Endodermal cell (in vitro differentiated cells): ENCODE results near the gene CHD6. TPM values are rescaled to one million over a fixed set of nuclear protein-coding genes. Genes with fewer than 3 reads are reported as not detected.

ENCODE experiments used
- DNase-seq: peaks from one replicate; pipeline ENCODE4 v3.0.0-alpha.2; 2017
- H3K27ac ChIP-seq: 2 replicates; pipeline ENCODE4 v1.5.1; 2013; ENCODE audit warnings: mild to moderate bottlenecking, low read depth, low read length, moderate library complexity
- H3K27me3 ChIP-seq: 2 replicates; pipeline ENCODE4 v1.6.1; 2013; ENCODE audit warnings: mild to moderate bottlenecking, low read length, moderate library complexity; ENCODE audit not compliant: insufficient read depth, control insufficient read depth, poor library complexity, severe bottlenecking
- H3K36me3 ChIP-seq: 2 replicates; pipeline ENCODE4 v1.7.0; 2013; ENCODE audit warnings: mild to moderate bottlenecking, low read length, moderate library complexity; ENCODE audit not compliant: control insufficient read depth, insufficient read depth
- H3K4me1 ChIP-seq: one replicate; pipeline ENCODE4 v1.7.0; 2013; ENCODE audit warnings: low read length; ENCODE audit not compliant: control insufficient read depth, insufficient read depth
- H3K4me3 ChIP-seq: 2 replicates; pipeline ENCODE4 v1.5.1; 2013; ENCODE audit warnings: mild to moderate bottlenecking, low read length, moderate library complexity
- H3K9ac ChIP-seq: 2 replicates; pipeline ENCODE4 v1.6.1; 2013; ENCODE audit warnings: mild to moderate bottlenecking, low read length, moderate library complexity; ENCODE audit not compliant: poor library complexity, severe bottlenecking; ENCODE audit errors: extremely low read depth
- H3K9me3 ChIP-seq: 2 replicates; pipeline ENCODE4 v1.6.1; 2013; ENCODE audit warnings: mild to moderate bottlenecking, low read length, moderate library complexity; ENCODE audit not compliant: control insufficient read depth
- H3K27ac Mint-ChIP-seq: 2 replicates; pipeline ENCODE4 v1.8.0; 2020; ENCODE audit warnings: mixed read lengths
- H3K27me3 Mint-ChIP-seq: 2 replicates; pipeline ENCODE4 v1.8.0; 2021; ENCODE audit warnings: mild to moderate bottlenecking, mixed read lengths; ENCODE audit not compliant: insufficient read depth
- H3K36me3 Mint-ChIP-seq: 2 replicates; pipeline ENCODE4 v1.8.0; 2020; ENCODE audit warnings: low read depth, mixed read lengths
- H3K4me1 Mint-ChIP-seq: 2 replicates; pipeline ENCODE4 v1.8.0; 2020; ENCODE audit warnings: mixed read lengths
- H3K4me3 Mint-ChIP-seq: 2 replicates; pipeline ENCODE4 v1.8.0; 2020; ENCODE audit warnings: mild to moderate bottlenecking, moderate library complexity, mixed read lengths
- H3K9me3 Mint-ChIP-seq: 2 replicates; pipeline ENCODE4 v1.8.0; 2020; ENCODE audit warnings: mild to moderate bottlenecking, mixed read lengths
- WGBS, 2 experiments: methylation state at CpG; one replicate each; pipeline versions ENCODE4 v1.1.5 to v1.1.7; 2013; ENCODE audit warnings: missing lambda C conversion rate in 2 of 2, mixed read lengths in 1 of 2; ENCODE audit not compliant: insufficient coverage in 1 of 2, insufficient read length in 1 of 2; 5-methylcytosine and 5-hydroxymethylcytosine counted together
- total RNA-seq, 2 donors: library from RNA; stranded (reverse); fragmentation: NEBNext Ultra II Directional in 1 of 2; extraction: Animal tissue kit (Norgen Biotek cat#: 25700) in 1 of 2; gene quantifications; 2 replicates in 1 of 2; 3 replicates in 1 of 2; pipeline ENCODE4 v1.2.1, GENCODE V29; 2021
- TF ChIP-seq, protein P1 (sequence below): fragments of 200-600 bp; sonication (generic); conservative IDR thresholded peaks from 2 replicates; pipeline ENCODE4 v1.5.0; 2021; ENCODE audit warnings: antibody characterized with exemption, mild to moderate bottlenecking

The CHD6 gene
- total RNA-seq, 2 donors from 2014 or later, result 82.5 to 107 TPM

DNA sequence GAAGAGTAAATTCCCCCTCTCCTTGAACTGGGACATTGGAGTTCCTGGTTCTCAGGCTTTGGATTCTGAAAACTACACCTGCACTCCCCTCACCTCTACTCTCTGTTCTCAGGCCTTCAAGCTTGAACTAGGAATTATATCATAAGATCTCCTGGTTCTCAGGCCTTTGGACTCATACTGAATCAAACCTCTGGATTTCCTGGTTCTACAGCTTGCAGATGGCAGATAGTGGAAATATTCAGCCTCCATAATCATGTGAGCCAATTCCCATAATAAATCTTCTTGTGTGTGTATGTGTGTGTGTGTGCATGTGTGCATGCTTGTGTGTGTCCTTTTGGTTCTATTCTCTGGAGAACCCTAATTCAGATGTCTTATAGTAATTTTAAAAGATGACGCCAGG, 12.7 kb upstream of the CHD6 start:
- H3K9me3 Mint-ChIP-seq, result no peaks in the 10 kb centered on the region
- no peaks in the 10 kb centered on the region for H3K36me3 Mint-ChIP-seq
- WGBS, 2 experiments, result 93% methylated on average over 1 of the region's 1 CpG; no CpG with 5 or more reads in 1 of the 2 experiments
- Histone ChIP-seq H3K4me1 (no peaks in the 10 kb centered on the region), H3K9ac (no peak overlapping the region), H3K27me3 (no peaks in the 10 kb centered on the region), H3K36me3 (no peaks in the 10 kb centered on the region), H3K9me3 (no peaks in the 10 kb centered on the region), H3K27ac (no peak overlapping the region), H3K4me3 (no peak overlapping the region)
- H3K27me3 Mint-ChIP-seq, result no peaks in the 10 kb centered on the region
- no peak overlapping the region for H3K27ac Mint-ChIP-seq
- H3K4me3 Mint-ChIP-seq, result no peak overlapping the region
- no peaks in the 10 kb centered on the region for H3K4me1 Mint-ChIP-seq
- no peak for DNase-seq
- TF ChIP-seq, protein P1, sequence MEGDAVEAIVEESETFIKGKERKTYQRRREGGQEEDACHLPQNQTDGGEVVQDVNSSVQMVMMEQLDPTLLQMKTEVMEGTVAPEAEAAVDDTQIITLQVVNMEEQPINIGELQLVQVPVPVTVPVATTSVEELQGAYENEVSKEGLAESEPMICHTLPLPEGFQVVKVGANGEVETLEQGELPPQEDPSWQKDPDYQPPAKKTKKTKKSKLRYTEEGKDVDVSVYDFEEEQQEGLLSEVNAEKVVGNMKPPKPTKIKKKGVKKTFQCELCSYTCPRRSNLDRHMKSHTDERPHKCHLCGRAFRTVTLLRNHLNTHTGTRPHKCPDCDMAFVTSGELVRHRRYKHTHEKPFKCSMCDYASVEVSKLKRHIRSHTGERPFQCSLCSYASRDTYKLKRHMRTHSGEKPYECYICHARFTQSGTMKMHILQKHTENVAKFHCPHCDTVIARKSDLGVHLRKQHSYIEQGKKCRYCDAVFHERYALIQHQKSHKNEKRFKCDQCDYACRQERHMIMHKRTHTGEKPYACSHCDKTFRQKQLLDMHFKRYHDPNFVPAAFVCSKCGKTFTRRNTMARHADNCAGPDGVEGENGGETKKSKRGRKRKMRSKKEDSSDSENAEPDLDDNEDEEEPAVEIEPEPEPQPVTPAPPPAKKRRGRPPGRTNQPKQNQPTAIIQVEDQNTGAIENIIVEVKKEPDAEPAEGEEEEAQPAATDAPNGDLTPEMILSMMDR, result no peak

DNA sequence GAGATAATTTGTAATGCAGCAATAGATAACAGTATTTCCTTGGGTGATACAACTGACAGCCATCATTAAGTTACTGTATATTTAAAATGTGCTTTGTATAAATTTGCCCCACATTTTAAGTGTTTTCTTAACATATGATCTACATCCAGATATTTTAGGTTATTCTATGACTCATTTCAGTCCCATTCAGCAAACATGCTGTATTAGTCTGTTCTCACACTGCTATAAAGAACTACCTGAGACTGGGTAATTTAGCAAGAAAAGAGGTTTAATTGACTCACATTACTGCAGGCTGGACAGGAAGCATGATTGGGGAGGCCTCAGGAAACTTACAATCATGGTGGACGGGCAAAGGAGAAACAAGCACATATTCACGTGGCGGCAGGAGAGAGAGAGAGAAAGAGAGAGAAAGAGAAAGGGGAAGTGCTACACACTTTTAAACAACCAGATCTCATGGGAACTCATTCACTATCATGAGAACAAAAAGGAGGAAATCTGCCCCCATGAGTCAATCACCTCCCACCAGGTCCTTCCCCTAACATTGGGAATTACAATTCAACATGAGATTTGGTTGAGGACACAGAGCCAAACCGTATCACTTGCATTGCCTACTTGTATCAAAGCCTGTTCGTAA, 9.6 kb upstream of the CHD6 start:
- H3K27ac ChIP-seq, result no peak overlapping the region
- no peaks in the 10 kb centered on the region for H3K4me1 ChIP-seq
- no peaks in the 10 kb centered on the region for H3K9me3 ChIP-seq
- TF ChIP-seq, protein P1, result no peak
- no peak overlapping the region for H3K4me3 Mint-ChIP-seq
- H3K4me3 ChIP-seq, result no peak overlapping the region
- H3K36me3 ChIP-seq, result no peaks in the 10 kb centered on the region
- 79 to 83% methylated on average over 1 to 4 of the region's 5 CpGs for WGBS, 2 experiments
- no peaks in the 10 kb centered on the region for H3K27me3 Mint-ChIP-seq
- H3K27me3 ChIP-seq, result no peaks in the 10 kb centered on the region
- no peaks in the 10 kb centered on the region for H3K36me3 Mint-ChIP-seq
- H3K9ac ChIP-seq, result no peak overlapping the region
- DNase-seq, result no peak
- no peaks in the 10 kb centered on the region for H3K9me3 Mint-ChIP-seq
- H3K4me1 Mint-ChIP-seq, result no peaks in the 10 kb centered on the region
- no peak overlapping the region for H3K27ac Mint-ChIP-seq

DNA sequence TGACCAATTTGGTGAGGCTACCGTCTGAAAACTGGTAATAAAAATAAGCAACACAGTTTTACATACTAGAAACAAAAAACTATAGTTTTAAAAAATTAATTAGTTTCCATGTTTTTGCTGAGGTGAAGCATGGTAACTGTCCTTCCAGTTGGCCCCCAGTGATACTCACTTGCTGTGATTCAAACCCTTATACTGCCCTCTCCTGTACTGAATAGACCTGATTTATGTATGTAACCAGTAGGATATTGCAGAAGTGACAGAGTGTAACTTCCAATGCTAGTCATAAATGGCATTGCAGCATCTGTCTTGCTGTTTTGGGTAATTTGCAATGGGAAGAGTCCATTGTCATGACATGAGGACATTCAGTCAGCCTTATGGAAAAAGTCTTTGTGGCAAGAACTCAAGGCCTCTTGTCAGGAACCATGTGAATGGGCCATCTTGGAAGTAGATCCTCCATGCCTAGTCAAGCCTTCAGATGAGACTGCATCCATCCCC, 8.9 kb upstream of the CHD6 start:
- Mint-ChIP-seq H3K9me3 (no peaks in the 10 kb centered on the region), H3K4me1 (no peaks in the 10 kb centered on the region), H3K27me3 (no peaks in the 10 kb centered on the region), H3K4me3 (no peak overlapping the region), H3K36me3 (no peaks in the 10 kb centered on the region), H3K27ac (no peak overlapping the region)
- H3K27me3 ChIP-seq, result no peaks in the 10 kb centered on the region
- no peak overlapping the region for H3K4me3 ChIP-seq
- H3K36me3 ChIP-seq, result no peaks in the 10 kb centered on the region
- 100% methylated on average over 1 of the region's 1 CpG; no CpG with 5 or more reads in 1 of the 2 experiments for WGBS, 2 experiments
- no peaks in the 10 kb centered on the region for H3K9me3 ChIP-seq
- H3K4me1 ChIP-seq, result no peaks in the 10 kb centered on the region
- DNase-seq, result no peak
- TF ChIP-seq, protein P1, result peak; percentile 21
- H3K27ac ChIP-seq, result no peak overlapping the region
- H3K9ac ChIP-seq, result no peak overlapping the region
